ENCODE data around the gene FCGBP.

FCGBP gene

DNA sequence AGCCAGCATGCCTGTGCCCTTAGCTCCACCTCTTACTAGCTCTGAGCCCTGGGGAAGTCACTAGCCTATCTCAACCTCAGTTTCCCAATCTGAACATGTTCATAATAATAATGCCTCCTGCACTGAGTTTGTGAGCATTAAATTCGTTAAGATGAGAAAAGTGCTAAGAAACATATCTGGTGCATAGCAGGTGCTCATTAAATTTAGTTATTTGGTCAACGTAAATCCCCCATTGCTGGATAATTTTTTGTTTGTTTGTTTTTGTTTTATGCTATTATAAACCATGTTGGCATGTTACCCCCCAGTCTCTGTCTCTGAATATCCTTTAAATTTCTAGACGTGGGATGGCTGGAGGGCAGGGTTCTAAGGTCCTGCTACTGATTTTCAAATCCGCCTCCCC lies 10.6 kb downstream of the FCGBP start:
- no peaks in the 10 kb centered on the region for H3K36me3 ChIP-seq (ENCODE audit: control insufficient read depth, insufficient read depth, low read length)
- no peaks in the 10 kb centered on the region for H3K9me3 ChIP-seq (ENCODE audit: control insufficient read depth, low read length)
- 89 to 96% methylated on average over 4 of the region's 4 CpGs for WGBS, 2 experiments
- no peaks in the 10 kb centered on the region for H3K4me1 ChIP-seq (ENCODE audit: control insufficient read depth, insufficient read depth, low read length)
- no peaks in the 10 kb centered on the region for H3K27me3 ChIP-seq (ENCODE audit: control insufficient read depth, insufficient read depth, low read length, poor library complexity, severe bottlenecking)
- no peak overlapping the region for H3K27ac ChIP-seq (ENCODE audit: insufficient read depth, low read depth, low read length, poor library complexity, severe bottlenecking)
- H3K4me3 ChIP-seq (ENCODE audit: insufficient read depth, low read depth, low read length), result no peak overlapping the region

DNA sequence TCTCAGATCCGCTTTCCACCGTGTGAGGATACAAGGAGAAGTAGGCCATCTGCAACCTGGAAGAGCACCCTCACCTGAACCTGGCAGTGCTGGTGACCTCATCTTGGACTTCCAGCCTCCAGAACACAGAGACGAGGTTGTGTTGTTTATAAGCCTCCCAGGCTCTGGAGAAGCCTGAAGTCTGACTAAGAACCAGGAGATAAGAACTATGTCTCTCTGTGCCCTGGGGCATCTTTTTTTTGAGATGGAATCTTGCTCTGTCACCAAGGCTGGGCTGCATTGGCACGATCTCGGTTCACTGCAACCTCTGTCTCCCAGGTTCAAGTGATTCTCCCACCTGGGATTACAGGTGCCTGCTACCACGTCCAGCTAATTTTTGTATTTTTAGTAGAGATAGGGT lies 14.5 kb downstream of the FCGBP start:
- Histone ChIP-seq H3K9me3 (ENCODE audit: control insufficient read depth, low read length) (no peaks in the 10 kb centered on the region), H3K4me3 (ENCODE audit: insufficient read depth, low read depth, low read length) (no peak overlapping the region), H3K27ac (ENCODE audit: insufficient read depth, low read depth, low read length, poor library complexity, severe bottlenecking) (no peak overlapping the region), H3K36me3 (ENCODE audit: control insufficient read depth, insufficient read depth, low read length) (no peaks in the 10 kb centered on the region), H3K4me1 (ENCODE audit: control insufficient read depth, insufficient read depth, low read length) (no peaks in the 10 kb centered on the region), H3K27me3 (ENCODE audit: control insufficient read depth, insufficient read depth, low read length, poor library complexity, severe bottlenecking) (no peaks in the 10 kb centered on the region)
- WGBS, 2 experiments, result 92% methylated on average over 6 of the region's 6 CpGs

DNA sequence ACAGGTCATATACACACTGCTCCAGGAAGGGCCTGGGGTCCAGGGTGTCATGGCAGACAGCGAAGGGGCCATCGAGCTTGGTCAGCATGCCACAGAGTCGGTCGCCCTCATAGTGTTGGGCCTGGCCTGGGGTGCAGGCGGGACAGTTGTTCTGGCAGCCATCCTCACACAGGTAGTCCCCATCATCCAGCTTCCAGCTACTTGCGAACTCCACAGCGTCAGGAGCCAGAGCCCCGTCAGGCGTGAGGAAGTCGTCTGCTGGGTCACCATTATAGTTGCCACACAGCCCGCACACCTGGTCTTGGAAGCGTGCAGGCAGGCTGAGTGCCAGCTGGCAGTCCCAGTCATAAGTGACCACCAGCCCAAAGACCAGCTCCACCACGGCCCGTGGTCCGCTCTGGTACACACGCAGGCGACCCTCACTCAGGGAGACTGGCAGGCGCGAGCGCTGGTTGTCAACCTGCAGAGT lies 16.2 kb downstream of the FCGBP start:
- WGBS, 2 experiments, result 93 to 94% methylated on average over 20 of the region's 20 CpGs
- H3K4me3 ChIP-seq (ENCODE audit: insufficient read depth, low read depth, low read length), result no peak overlapping the region
- H3K9me3 ChIP-seq (ENCODE audit: control insufficient read depth, low read length), result no peaks in the 10 kb centered on the region

DNA sequence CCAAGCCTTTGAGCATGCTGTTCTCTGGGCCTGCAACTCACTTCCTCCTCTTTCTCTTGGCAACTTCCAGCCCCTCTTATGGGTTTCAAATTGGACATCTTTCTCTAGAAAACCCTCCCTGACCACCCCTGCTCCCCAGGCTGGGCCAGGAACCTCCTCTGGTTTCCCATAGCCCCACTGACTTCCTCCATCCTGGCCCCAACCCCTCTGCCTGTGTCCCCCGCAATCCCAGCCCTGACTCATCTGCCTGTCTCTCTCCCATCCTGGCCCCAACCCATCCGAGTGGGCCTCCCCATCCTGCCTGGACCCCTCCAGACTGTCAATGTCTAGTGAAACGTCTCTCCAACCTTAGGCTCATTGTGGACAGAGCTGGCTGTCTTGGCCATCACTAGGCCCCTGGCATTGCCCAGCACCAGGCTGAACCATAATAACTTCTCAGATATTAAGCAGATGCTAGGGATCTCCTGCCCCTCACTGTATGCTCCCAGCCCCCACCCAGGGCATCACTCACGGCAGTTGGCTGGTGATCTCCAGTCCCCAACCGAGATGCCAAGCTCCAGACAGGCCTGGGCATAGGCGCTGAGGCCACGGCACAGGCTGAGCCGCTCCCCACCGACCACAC lies 16.8 kb downstream of the FCGBP start:
- H3K9me3 ChIP-seq (ENCODE audit: control insufficient read depth, low read length), result no peaks in the 10 kb centered on the region
- H3K27ac ChIP-seq (ENCODE audit: insufficient read depth, low read depth, low read length, poor library complexity, severe bottlenecking), result no peak overlapping the region
- H3K4me1 ChIP-seq (ENCODE audit: control insufficient read depth, insufficient read depth, low read length), result no peaks in the 10 kb centered on the region
- no peaks in the 10 kb centered on the region for H3K36me3 ChIP-seq (ENCODE audit: control insufficient read depth, insufficient read depth, low read length)
- H3K27me3 ChIP-seq (ENCODE audit: control insufficient read depth, insufficient read depth, low read length, poor library complexity, severe bottlenecking), result no peaks in the 10 kb centered on the region
- 89 to 92% methylated on average over 9 of the region's 9 CpGs for WGBS, 2 experiments
- H3K4me3 ChIP-seq (ENCODE audit: insufficient read depth, low read depth, low read length), result no peak overlapping the region

More for the DNA sequence above, 16.2 kb downstream of the FCGBP start:
- no peaks in the 10 kb centered on the region for H3K27me3 ChIP-seq (ENCODE audit: control insufficient read depth, insufficient read depth, low read length, poor library complexity, severe bottlenecking)
- H3K4me1 ChIP-seq (ENCODE audit: control insufficient read depth, insufficient read depth, low read length), result no peaks in the 10 kb centered on the region
- no peaks in the 10 kb centered on the region for H3K36me3 ChIP-seq (ENCODE audit: control insufficient read depth, insufficient read depth, low read length)
- no peak overlapping the region for H3K27ac ChIP-seq (ENCODE audit: insufficient read depth, low read depth, low read length, poor library complexity, severe bottlenecking)

DNA sequence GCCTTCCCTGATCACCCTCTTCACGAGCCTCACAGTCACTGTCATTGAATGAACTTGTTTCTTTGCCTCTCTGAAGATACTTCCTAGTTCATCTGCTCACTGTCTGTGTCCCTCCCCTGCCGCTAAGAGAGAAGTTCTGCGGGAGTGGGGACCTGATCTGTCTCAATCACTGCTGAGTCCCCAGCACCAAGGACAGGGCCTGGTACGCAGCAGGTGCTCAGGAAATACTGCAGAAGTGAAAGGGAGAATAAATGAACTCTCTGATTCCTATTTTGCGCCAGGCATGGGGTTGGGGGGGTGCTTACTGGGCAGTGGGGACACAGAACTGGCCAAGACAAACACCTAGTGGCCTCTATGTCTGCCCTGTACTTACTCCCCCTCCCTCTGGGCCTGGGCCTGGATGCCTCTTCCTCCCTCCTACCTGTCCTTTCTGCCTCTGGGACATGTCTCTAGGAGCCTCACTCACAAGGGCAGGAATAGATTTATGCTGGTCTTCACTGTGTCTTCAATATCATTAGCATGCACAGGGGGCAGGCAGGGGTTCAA lies 17.5 kb downstream of the FCGBP start:
- H3K27ac ChIP-seq (ENCODE audit: insufficient read depth, low read depth, low read length, poor library complexity, severe bottlenecking), result no peak overlapping the region
- H3K27me3 ChIP-seq (ENCODE audit: control insufficient read depth, insufficient read depth, low read length, poor library complexity, severe bottlenecking), result no peaks in the 10 kb centered on the region
- no peaks in the 10 kb centered on the region for H3K4me1 ChIP-seq (ENCODE audit: control insufficient read depth, insufficient read depth, low read length)
- WGBS, 2 experiments, result 82 to 83% methylated on average over 5 of the region's 5 CpGs
- H3K4me3 ChIP-seq (ENCODE audit: insufficient read depth, low read depth, low read length), result no peak overlapping the region
- H3K36me3 ChIP-seq (ENCODE audit: control insufficient read depth, insufficient read depth, low read length), result no peaks in the 10 kb centered on the region
- no peaks in the 10 kb centered on the region for H3K9me3 ChIP-seq (ENCODE audit: control insufficient read depth, low read length)

DNA sequence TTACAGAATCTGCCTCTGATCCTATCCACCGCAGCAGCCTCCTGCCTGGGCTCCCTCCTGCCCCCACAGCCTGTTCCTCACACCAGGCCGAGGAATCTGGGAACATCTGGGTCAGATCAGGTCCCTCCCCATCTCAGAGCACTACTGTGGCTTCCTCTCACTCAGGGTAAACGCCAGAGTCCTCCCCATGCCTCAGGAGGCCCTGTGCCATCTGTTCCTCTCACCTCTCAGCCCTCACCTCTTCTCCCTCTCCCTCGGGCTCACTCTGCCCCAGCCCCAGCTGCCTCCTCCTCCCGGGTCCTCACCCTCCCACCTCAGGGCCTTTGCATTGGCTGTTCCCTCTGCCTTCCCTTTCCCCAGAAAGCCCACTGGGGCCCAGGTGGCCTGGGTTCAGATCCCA lies 18.2 kb downstream of the FCGBP start:
- Histone ChIP-seq H3K9me3 (ENCODE audit: control insufficient read depth, low read length) (no peaks in the 10 kb centered on the region), H3K4me1 (ENCODE audit: control insufficient read depth, insufficient read depth, low read length) (no peaks in the 10 kb centered on the region), H3K4me3 (ENCODE audit: insufficient read depth, low read depth, low read length) (no peak overlapping the region), H3K27me3 (ENCODE audit: control insufficient read depth, insufficient read depth, low read length, poor library complexity, severe bottlenecking) (no peaks in the 10 kb centered on the region), H3K36me3 (ENCODE audit: control insufficient read depth, insufficient read depth, low read length) (no peaks in the 10 kb centered on the region), H3K27ac (ENCODE audit: insufficient read depth, low read depth, low read length, poor library complexity, severe bottlenecking) (no peak overlapping the region)
- 87% methylated on average over 5 of the region's 5 CpGs for WGBS, 2 experiments

DNA sequence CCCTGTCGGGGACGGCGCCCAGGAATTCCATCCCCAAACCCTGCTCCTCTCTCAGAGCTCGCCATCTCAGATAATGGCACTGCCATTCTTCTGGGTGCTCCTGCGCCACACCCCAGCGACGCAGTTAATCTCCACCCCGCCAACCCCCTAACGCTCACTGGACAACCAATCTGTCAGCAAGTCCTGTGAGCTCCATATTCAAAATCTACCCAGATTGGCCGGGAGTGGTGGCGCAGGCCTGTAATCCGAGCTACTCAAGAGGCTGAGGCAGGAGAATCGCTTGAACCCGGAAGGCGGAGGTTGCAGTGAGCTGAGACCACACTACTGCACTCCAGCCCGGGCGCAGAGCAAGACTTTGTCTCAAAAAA lies 18.6 kb downstream of the FCGBP start:
- H3K4me1 ChIP-seq (ENCODE audit: control insufficient read depth, insufficient read depth, low read length), result no peaks in the 10 kb centered on the region
- H3K27ac ChIP-seq (ENCODE audit: insufficient read depth, low read depth, low read length, poor library complexity, severe bottlenecking), result no peak overlapping the region
- 93 to 94% methylated on average over 17 of the region's 17 CpGs for WGBS, 2 experiments
- no peak overlapping the region for H3K4me3 ChIP-seq (ENCODE audit: insufficient read depth, low read depth, low read length)
- H3K27me3 ChIP-seq (ENCODE audit: control insufficient read depth, insufficient read depth, low read length, poor library complexity, severe bottlenecking), result no peaks in the 10 kb centered on the region
- H3K36me3 ChIP-seq (ENCODE audit: control insufficient read depth, insufficient read depth, low read length), result no peaks in the 10 kb centered on the region
- no peaks in the 10 kb centered on the region for H3K9me3 ChIP-seq (ENCODE audit: control insufficient read depth, low read length)

DNA sequence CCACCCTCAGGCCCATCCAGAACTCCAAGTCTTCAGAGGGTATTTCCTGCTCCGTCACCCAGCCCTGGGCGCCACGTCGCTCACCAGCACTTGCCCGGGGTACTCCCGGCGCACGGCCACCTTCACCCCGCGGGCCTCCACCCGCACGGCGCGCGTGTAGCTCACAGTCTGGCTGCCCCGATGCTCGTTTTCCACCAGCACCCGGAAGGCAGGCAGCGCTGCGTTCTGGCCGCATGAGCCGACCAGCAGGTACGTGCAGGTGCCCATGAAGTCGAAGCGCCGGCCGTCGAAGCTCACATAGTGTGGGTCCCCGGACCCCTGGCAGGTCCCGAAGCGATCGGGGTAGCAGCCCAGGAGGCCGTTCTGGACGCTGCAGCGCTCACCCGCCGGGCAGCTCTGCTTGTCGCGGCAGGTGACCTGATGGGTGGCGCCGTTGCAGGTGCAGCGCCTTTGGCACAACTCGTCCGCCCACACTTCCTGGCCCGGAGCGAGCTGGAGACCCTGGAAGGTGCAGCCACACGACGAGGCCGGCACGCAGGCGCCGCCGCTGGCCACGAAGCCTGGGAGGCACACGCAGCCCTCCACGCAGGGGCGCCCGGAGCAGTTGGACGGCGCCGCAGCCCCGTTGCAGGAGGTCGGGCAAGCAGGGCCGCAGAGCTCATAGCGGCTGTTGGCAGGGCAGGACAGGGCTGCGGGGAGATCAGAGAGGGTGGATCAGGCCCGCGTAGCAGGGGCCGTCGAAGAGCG lies 19.2 kb downstream of the FCGBP start:
- Histone ChIP-seq H3K27me3 (ENCODE audit: control insufficient read depth, insufficient read depth, low read length, poor library complexity, severe bottlenecking) (no peaks in the 10 kb centered on the region), H3K36me3 (ENCODE audit: control insufficient read depth, insufficient read depth, low read length) (no peaks in the 10 kb centered on the region), H3K9me3 (ENCODE audit: control insufficient read depth, low read length) (no peaks in the 10 kb centered on the region), H3K4me1 (ENCODE audit: control insufficient read depth, insufficient read depth, low read length) (no peaks in the 10 kb centered on the region), H3K27ac (ENCODE audit: insufficient read depth, low read depth, low read length, poor library complexity, severe bottlenecking) (no peak overlapping the region), H3K4me3 (ENCODE audit: insufficient read depth, low read depth, low read length) (no peak overlapping the region)
- WGBS, 2 experiments, result 93 to 94% methylated on average over 71 of the region's 71 CpGs

DNA sequence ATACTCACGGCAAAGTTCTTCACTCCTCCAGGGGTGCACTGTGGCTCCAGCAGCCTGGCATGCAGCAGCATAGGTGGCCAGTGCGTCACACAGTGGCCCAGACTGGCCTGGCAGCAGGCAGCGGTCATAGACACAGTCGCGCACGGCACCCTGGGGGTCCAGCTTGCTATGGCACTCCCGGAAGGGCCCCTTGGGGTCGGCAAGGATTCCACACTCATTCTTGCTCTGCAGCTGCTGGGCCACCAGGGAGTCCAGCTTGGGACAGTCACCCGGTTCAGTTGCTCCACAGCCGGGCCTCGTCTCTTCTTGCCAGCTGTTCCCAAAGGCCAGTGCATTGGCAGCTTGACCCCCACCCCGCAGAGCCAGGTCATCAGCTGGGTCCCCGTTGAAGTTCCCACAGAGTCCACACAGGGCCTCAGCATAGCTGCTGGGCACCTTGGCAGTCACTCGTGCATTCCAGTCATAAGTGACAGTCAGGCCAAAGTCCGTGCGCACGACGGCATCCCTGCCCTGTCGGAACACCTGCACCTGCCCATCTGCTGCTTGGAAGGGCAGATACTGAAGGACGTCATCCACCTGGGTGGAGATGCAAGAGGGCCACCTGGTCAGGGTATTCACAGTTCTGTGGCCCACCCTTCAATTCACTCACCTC lies 20.6 kb downstream of the FCGBP start:
- 89 to 90% methylated on average over 20 of the region's 20 CpGs for WGBS, 2 experiments
- Histone ChIP-seq H3K27me3 (ENCODE audit: control insufficient read depth, insufficient read depth, low read length, poor library complexity, severe bottlenecking) (no peaks in the 10 kb centered on the region), H3K9me3 (ENCODE audit: control insufficient read depth, low read length) (no peaks in the 10 kb centered on the region), H3K4me3 (ENCODE audit: insufficient read depth, low read depth, low read length) (no peak overlapping the region), H3K36me3 (ENCODE audit: control insufficient read depth, insufficient read depth, low read length) (no peaks in the 10 kb centered on the region), H3K27ac (ENCODE audit: insufficient read depth, low read depth, low read length, poor library complexity, severe bottlenecking) (no peak overlapping the region), H3K4me1 (ENCODE audit: control insufficient read depth, insufficient read depth, low read length) (no peaks in the 10 kb centered on the region)

DNA sequence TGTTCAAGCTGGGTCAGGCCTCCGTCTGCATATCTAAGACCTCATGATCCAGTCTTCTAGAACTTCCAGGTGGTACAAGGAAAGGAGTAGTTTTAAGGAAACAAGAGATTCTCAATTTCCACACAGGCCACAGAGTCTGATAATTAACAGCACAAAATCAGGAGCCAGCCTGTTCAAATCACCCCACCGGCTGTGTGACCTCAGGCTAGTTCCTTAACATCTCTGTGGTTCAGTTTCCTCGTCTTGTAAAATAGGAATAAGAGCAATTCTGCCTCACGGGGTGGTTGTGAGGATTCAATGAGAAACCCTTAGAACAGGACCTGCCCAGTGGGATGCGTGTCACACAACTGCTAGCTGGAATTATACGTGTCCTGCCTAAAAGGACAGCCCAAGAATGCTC lies 25.6 kb downstream of the FCGBP start:
- no peak overlapping the region for H3K4me3 ChIP-seq (ENCODE audit: insufficient read depth, low read depth, low read length)
- H3K27ac ChIP-seq (ENCODE audit: insufficient read depth, low read depth, low read length, poor library complexity, severe bottlenecking), result no peak overlapping the region
- H3K27me3 ChIP-seq (ENCODE audit: control insufficient read depth, insufficient read depth, low read length, poor library complexity, severe bottlenecking), result no peaks in the 10 kb centered on the region
- H3K4me1 ChIP-seq (ENCODE audit: control insufficient read depth, insufficient read depth, low read length), result no peaks in the 10 kb centered on the region
- no peaks in the 10 kb centered on the region for H3K36me3 ChIP-seq (ENCODE audit: control insufficient read depth, insufficient read depth, low read length)
- H3K9me3 ChIP-seq (ENCODE audit: control insufficient read depth, low read length), result no peaks in the 10 kb centered on the region
- WGBS, 2 experiments, result 92 to 93% methylated on average over 6 of the region's 6 CpGs
